ENCODE measurements around the gene TBPL1.
A peak's percentile ranks its signal among the peaks of the same experiment; 100 is the strongest.

Gene TBPL1

DNA sequence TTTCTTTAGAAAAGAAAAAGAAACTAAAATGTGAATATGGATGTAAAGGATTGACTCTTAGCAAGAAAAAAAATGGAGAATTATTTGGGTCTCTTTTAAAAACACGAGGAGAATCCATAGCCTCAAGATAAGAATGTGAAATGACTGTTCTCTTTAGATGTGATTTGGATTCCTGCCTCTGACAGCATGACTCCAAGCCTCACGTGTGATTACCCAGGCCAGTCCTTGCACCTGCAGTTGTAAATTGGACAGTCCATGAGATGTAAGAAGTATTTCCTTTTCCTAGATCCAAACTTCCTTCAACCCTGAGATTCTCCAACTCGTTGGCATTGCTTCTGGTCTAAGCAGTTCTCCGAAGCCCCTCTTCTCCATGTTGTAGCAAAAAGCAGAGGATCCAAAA is 67.5 kb downstream of the TBPL1 start:
- no peak overlapping the region for H3K4me3 ChIP-seq (ENCODE audit: low read depth, low read length)
- TF ChIP-seq MYC (IDR thresholded peaks at IDR 0.05; ENCODE audit: low read depth, low read length) (no peak), POLR2A (IDR thresholded peaks at IDR 0.05; ENCODE audit: extremely low read depth, insufficient read length) (no peak)
- TF ChIP-seq, protein P1, sequence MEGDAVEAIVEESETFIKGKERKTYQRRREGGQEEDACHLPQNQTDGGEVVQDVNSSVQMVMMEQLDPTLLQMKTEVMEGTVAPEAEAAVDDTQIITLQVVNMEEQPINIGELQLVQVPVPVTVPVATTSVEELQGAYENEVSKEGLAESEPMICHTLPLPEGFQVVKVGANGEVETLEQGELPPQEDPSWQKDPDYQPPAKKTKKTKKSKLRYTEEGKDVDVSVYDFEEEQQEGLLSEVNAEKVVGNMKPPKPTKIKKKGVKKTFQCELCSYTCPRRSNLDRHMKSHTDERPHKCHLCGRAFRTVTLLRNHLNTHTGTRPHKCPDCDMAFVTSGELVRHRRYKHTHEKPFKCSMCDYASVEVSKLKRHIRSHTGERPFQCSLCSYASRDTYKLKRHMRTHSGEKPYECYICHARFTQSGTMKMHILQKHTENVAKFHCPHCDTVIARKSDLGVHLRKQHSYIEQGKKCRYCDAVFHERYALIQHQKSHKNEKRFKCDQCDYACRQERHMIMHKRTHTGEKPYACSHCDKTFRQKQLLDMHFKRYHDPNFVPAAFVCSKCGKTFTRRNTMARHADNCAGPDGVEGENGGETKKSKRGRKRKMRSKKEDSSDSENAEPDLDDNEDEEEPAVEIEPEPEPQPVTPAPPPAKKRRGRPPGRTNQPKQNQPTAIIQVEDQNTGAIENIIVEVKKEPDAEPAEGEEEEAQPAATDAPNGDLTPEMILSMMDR (IDR thresholded peaks at IDR 0.05; ENCODE audit: low read depth, low read length): no peak
- TF ChIP-seq, protein P2, sequence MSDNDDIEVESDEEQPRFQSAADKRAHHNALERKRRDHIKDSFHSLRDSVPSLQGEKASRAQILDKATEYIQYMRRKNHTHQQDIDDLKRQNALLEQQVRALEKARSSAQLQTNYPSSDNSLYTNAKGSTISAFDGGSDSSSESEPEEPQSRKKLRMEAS (IDR thresholded peaks at IDR 0.05; ENCODE audit: low read depth, low read length): no peak
- no peak for DNase-seq (ENCODE audit: low read depth)

DNA sequence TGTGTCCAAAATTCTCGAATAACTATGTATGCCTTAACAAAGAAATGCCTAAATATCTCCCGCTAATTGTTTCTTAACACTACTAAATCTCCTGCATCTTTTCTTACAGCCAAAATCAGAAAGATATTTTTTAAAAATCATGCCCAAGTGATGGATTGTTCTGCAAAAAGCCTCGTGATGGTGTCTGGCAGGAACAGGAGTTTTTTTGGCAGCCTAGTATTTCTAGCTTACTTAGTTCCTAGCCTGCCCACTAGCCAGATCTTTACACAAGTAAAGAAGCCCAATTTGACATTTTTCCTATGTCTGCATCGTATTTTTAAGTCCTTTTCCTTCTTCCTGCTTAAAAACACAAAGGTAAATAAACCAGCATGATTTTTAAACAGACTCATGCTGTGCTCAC is 67.9 kb downstream of the TBPL1 start:
- no peak for DNase-seq (ENCODE audit: low read depth)

DNA sequence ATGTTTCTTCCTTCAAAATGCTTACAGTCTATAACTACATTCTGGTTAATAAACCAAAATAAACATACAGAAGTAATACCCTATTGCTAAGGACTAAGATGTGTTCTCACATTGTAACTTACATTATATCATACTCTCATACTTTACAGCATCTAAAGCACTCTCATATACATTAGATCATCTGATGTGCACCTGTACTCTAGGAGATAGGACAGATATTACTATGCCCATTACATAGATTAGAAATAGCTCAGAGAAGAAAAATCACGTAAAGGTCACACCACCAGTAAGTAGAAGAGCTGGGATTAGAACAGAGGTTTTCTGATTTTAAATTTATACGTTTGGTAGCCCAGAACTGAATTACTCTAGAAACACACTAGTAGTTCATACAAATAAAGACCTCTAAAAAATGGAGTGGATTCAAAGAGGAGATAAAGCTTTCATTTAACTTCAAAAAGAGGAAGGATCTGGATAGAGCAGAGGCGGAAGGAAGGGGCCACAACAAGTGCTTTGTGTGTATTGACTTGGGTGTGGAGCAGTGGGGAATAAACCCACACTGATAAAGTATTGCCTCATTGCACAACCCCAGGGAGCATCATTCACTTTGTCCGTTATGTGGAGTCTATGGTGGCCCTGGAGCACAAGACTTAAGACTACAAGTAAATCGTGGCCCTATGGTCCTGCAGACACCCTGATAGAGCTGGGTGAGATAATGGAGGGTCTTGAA is 68.5 kb downstream of the TBPL1 start:
- peak; percentile 93 for DNase-seq (ENCODE audit: low read depth)
- TF ChIP-seq, protein P2 (IDR thresholded peaks at IDR 0.05; ENCODE audit: low read depth, low read length): no peak
- TF ChIP-seq POLR2A (IDR thresholded peaks at IDR 0.05; ENCODE audit: extremely low read depth, insufficient read length) (no peak), MYC (IDR thresholded peaks at IDR 0.05; ENCODE audit: low read depth, low read length) (no peak)
- TF ChIP-seq, protein P1 (IDR thresholded peaks at IDR 0.05; ENCODE audit: low read depth, low read length): no peak
- H3K4me3 ChIP-seq (ENCODE audit: low read depth, low read length): no peak overlapping the region

More for the DNA sequence above, 67.9 kb downstream of the TBPL1 start:
- H3K4me3 ChIP-seq (ENCODE audit: low read depth, low read length): no peak overlapping the region
- TF ChIP-seq, protein P1 (IDR thresholded peaks at IDR 0.05; ENCODE audit: low read depth, low read length): no peak
- TF ChIP-seq, protein P2 (IDR thresholded peaks at IDR 0.05; ENCODE audit: low read depth, low read length): no peak
- TF ChIP-seq MYC (IDR thresholded peaks at IDR 0.05; ENCODE audit: low read depth, low read length) (no peak), POLR2A (IDR thresholded peaks at IDR 0.05; ENCODE audit: extremely low read depth, insufficient read length) (no peak)

DNA sequence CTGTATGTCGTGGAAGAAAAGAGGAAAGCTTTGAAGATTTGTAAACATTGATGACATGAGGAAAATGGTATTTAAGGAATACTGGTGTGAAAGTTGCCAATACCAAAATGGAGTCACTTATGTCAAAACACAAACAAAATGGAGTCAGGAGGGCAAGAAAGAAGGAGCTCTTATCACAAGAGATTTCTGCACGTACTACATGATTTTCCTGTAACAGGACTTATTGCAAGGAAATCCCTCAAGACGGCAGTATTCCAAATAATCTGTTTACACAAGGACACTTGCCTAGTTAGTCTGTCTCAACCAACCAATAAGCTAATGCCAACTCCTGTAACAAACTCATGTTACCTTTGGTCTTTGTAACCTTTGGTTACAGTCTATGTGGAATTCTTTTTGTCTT is 69.6 kb downstream of the TBPL1 start:
- TF ChIP-seq, protein P2 (IDR thresholded peaks at IDR 0.05; ENCODE audit: low read depth, low read length): no peak
- TF ChIP-seq POLR2A (IDR thresholded peaks at IDR 0.05; ENCODE audit: extremely low read depth, insufficient read length) (no peak), MYC (IDR thresholded peaks at IDR 0.05; ENCODE audit: low read depth, low read length) (no peak)
- TF ChIP-seq, protein P1 (IDR thresholded peaks at IDR 0.05; ENCODE audit: low read depth, low read length): no peak
- no peak overlapping the region for H3K4me3 ChIP-seq (ENCODE audit: low read depth, low read length)
- no peak for DNase-seq (ENCODE audit: low read depth)

DNA sequence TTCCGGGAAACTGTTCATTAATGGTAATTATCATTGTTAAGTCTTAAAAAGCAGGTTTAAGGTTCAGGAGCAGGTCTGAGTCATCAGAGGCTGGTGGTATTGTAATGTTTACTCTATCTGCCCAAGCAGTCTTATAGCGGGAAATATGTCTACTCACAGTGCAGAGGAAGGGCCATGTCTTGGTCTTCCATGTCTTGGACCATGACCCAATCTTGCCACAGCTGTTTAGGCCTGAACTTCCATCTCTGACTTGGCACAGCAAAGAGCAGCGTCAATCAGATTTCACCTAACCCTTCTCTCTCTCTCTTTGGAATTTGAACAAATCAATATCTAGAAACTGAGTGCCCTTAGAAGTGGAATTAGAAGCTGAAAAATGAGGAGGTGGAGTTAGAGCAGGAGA is 73.6 kb downstream of the TBPL1 start:
- no peak overlapping the region for H3K4me3 ChIP-seq (ENCODE audit: low read depth, low read length)
- no peak for DNase-seq (ENCODE audit: low read depth)
- TF ChIP-seq, protein P1 (IDR thresholded peaks at IDR 0.05; ENCODE audit: low read depth, low read length): no peak
- TF ChIP-seq, protein P2 (IDR thresholded peaks at IDR 0.05; ENCODE audit: low read depth, low read length): no peak
- no peak for TF ChIP-seq MYC (IDR thresholded peaks at IDR 0.05; ENCODE audit: low read depth, low read length)
- TF ChIP-seq POLR2A (IDR thresholded peaks at IDR 0.05; ENCODE audit: extremely low read depth, insufficient read length): no peak

All from NB4 (cell line).